Activated T-cell treated with anti-CD3 and anti-CD28 coated beads for 48 hours (primary cell): Measurements from ENCODE around the gene ZNF292.
"Not testable (repeated sequence)": the region's sequence is repeated elsewhere in the genome, so short reads cannot be mapped to it uniquely, and the experiment has no call there.

Source experiments
- DNase-seq: peaks from one replicate; pipeline ENCODE4 v3.0.0-alpha.2; 2020; ENCODE audit warnings: low read depth

Gene ZNF292

DNA sequence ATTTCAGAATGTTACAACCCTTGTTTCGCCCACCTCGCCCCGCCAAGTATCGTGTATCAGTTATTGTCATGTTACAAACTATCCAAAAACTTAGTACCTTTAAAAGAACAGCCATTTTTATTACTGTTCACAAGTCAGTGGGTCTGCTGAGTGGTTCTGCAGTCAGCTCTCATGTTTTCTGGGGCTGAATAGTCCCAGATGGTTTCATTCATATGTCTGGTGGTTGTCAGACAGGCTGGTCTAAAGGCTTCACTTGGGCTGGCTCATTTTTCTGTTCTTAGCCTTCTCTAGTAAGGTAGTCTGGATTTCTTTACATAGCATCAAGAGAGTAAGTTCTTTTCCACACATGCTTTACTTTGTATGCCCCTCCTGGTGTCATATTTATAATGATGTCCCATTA lies 8.6 kb downstream of the ZNF292 start:
- no peak for DNase-seq

GRCh38 chr6:87164506-87164905 lies 9.1 kb downstream of the ZNF292 start:
- DNase-seq: no peak

DNA sequence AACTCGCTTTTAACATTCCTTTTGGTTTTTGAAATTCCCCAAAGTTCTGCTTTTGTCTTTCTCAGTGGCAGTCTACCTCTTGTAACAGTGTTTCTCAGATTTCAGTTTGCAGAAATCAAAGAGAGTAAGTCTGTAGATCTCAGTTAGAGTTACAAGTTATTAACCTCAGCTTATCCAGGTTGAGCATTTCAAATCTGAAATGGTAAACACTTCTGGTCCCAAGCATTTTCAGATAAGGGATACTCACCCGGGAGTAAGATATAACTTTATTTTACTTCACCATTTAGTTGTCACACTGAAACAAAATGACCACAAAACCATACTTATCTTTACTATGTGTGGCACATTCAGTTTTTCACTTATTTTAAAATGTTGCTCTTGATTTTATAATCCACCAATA lies 9.8 kb downstream of the ZNF292 start:
- DNase-seq: no peak

GRCh38 chr6:87171938-87172633 lies 16.7 kb downstream of the ZNF292 start:
- DNase-seq: no peak

DNA sequence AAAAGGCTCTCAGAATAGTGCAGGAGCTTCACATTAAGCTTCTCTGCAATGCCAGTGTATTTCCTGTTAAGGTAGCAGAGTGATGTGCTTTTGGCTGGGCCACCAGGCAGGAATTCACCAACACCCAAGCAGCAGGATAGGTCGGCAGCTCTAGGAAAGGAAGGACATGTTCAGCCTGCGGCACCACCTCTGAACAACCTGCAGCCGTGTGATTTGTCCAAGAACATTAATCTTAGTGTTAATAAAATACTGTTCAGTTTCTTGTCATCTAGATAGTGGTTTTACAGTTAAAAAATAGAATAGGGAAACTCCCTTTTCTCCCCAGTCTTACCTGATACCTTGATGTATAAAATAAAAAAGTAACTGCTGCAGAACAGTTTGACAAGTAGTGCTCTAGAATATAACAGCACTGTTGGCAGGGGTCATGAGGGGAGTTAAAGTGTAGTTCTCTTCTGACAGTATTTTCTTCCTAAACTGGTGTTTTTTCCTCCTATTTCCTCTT lies 18.8 kb downstream of the ZNF292 start:
- DNase-seq: no peak

- no peak for DNase-seq
Observed at GRCh38 chr6:87176493-87176892, 21.1 kb downstream of the ZNF292 start.

GRCh38 chr6:87180105-87180728 lies 24.9 kb downstream of the ZNF292 start:
- DNase-seq: no peak

GRCh38 chr6:87181903-87182302 lies 26.5 kb downstream of the ZNF292 start:
- no peak for DNase-seq

GRCh38 chr6:87182321-87182720 lies 27.0 kb downstream of the ZNF292 start:
- no peak for DNase-seq

- no peak for DNase-seq
Observed at GRCh38 chr6:87182940-87183339, 27.6 kb downstream of the ZNF292 start.

- no peak for DNase-seq
Observed at GRCh38 chr6:87183687-87184086, 28.3 kb downstream of the ZNF292 start.

DNA sequence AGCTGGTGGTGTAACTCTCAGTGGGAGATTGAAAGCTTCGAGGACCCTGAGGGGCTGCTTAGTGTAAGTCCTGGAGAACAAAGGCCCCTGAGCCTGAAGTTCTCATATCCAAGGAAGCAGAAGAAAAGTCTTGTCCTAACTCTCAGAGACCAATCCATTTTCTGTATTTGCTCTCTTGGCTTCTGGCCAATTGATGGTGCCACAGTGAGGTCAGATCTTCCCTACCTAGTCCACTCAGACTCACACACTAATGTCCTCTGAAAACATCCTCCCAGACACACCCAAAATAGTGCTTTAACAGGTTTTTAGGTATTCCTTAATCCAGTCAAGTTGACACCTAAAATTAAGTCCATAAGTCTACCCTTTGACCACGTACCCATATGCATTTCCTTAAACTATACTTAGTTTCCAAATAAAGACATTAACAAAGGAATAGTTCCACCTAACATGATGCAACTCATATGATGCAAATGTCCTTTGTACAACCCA lies 29.4 kb downstream of the ZNF292 start:
- DNase-seq: no peak

- no peak for DNase-seq
Observed at GRCh38 chr6:87196275-87196842, 41.0 kb downstream of the ZNF292 start.

DNA sequence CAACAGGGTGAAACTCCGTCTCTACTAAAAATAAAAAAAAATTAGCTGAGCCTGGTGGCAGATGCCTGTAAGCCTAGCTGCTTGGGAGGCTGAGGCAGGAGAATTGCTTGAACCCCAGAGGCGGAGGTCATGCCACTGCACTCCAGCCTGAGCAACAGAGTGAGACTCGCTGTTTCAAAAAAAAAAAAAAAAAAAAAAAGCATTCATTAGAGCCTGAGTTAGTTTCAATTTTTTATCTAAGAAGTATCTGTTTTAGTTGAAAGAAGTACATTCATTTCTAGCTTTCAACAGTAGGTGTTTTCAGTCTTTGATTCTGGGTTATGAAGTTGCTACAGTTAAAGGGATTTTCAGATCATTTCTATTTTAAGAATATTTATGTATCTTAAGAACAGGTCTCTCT lies 42.2 kb downstream of the ZNF292 start:
- DNase-seq: peak; percentile 10

DNA sequence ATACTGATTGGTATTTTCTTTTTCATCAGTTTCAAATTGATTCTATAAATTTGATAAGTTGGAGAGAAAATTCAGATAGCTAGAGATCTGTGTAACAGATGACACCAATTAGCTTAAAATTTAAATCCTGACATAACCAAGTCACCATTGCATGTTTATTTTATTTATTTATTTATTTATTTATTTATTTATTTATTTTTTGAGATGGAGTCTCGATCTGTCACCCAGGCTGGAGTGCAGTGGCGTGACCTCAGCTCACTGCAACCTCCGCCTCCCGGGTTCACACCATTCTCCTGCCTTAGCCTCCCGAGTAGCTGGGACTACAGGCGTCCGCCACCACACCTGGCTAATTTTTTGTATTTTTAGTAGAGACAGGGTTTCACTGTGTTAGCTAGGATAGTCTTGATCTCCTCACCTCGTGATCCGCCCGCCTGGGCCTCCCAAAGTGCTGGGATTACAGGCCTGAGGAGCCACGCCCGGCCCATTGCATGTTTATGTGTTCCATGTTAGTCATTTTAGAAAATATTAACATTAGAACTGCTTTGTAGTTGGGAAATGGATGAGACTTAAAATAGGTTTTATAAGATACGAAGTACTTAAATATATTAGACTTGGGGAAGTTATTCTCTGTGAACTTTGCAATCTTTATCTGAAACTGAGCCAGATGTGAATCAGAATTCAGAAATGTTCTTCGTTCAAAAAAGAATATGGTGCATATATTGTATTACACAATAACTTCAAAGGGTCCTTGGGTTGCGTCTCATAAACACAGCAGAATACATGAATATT lies 42.9 kb downstream of the ZNF292 start:
- DNase-seq: not testable (repeated sequence)

- no peak for DNase-seq
Observed at GRCh38 chr6:87199787-87200186, 44.4 kb downstream of the ZNF292 start.

- DNase-seq: no peak
Observed at GRCh38 chr6:87200469-87201175, 45.3 kb downstream of the ZNF292 start.

DNA sequence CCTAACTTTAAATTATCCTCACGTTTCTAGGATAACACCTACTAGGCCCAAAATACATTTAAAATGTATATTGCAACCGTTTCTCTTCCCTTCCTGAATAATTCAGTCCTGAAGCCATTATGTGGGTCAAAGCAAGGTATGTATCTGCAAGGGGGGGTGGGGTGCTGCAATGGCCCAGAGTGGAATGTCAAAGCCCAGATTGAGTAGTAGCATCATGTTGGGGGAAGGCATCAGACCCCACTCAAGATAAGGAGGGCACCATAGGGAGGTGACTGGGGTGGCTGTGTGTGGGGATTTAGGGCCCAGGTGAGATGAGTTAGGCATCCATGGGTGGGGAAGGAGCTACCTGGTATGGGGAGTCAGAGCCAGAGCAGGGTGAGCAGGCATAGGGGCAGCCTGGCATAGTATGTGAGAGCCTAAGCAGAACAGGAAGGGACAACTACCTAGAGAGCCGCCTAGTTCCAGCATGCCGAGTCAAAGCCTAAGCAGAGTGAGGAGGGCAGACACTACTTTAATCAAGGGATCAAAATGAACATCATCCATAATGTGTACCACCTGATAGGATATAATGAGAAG lies 48.2 kb downstream of the ZNF292 start:
- DNase-seq: no peak

DNA sequence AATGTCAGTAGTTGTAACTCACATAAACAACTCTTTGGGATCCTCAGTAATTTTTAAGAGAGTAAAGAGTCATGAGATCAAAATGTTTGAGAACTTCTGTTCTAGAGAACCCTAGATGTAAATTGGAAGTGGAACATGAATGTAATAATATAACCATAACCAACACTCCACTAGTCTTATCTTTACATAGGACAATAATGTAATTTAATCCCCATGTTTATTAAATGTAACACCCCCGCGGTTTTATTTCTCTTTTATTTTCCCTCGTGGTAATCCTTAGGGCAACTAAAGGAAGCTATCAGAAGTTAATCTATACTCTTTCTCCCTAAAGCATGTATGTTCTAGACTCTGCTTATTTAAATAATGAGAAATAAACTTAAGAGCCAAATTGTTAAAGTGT lies 54.4 kb downstream of the ZNF292 start:
- DNase-seq: no peak

DNA sequence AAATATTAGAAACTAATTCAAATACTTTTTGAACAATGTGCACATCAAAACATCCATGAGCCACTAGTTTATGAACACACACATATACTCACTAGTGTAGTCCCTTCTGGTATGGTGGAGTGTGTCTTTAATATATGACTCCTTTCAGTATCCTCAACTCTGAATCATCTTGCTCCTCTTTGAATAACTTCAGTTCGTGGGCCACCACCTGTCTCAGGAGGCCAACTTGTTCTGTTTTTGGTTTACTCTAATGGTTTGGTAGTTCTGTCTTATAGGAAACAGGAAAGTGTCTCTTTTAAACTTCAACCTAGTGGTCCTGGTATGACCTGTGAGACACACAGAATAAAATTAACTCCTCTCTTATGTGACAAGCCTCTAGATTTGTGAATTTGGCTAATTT lies 55.6 kb downstream of the ZNF292 start:
- DNase-seq: peak; percentile 9

GRCh38 chr6:87212596-87212995 lies 57.2 kb downstream of the ZNF292 start:
- DNase-seq: no peak
